HepG2 (cell line): ENCODE measurements around the gene PSMB10. TPM values are rescaled to one million over a fixed set of nuclear protein-coding genes. Genes with fewer than 3 reads are reported as not detected.

ENCODE experiments used
- AGO2 ChIP-seq: fragments of 200-400 bp; formaldehyde crosslinking; optimal IDR thresholded peaks from 2 replicates; pipeline ENCODE3; 2017; ENCODE audit warnings: mild to moderate bottlenecking, low read depth, low read length, moderate library complexity
- HMGXB3 ChIP-seq: sonication (generic); formaldehyde crosslinking; IDR thresholded peaks from 2 replicates; pipeline ENCODE4 v1.4.0; 2020; ENCODE audit warnings: missing genetic modification reagents, borderline replicate concordance
- MAFF ChIP-seq: IDR thresholded peaks from 2 replicates; pipeline ENCODE4 v1.6.1; 2011; ENCODE audit warnings: low read depth, low read length, improper control_type of control experiment
- PHF8 ChIP-seq: sonication (generic); formaldehyde crosslinking; IDR thresholded peaks from 2 replicates; pipeline ENCODE4 v1.5.0; 2020; ENCODE audit warnings: missing genetic modification reagents
- TSC22D2 ChIP-seq: sonication (generic); formaldehyde crosslinking; IDR thresholded peaks from 2 replicates; pipeline ENCODE4 v1.5.1; 2020; ENCODE audit warnings: missing genetic modification reagents, mild to moderate bottlenecking, borderline replicate concordance
- ZBTB7B ChIP-seq: sonication (generic); formaldehyde crosslinking; IDR thresholded peaks from 2 replicates; pipeline ENCODE4 v1.4.0; 2020; ENCODE audit warnings: missing genetic modification reagents
- ZEB1 ChIP-seq: IDR thresholded peaks from 2 replicates; pipeline ENCODE4 v1.6.1; 2012; ENCODE audit warnings: mild to moderate bottlenecking, low read depth, inconsistent platforms; ENCODE audit not compliant: insufficient replicate concordance
- ZFP91 ChIP-seq: sonication (generic); formaldehyde crosslinking; IDR thresholded peaks from 2 replicates; pipeline ENCODE4 v1.9.0; 2022; ENCODE audit warnings: missing genetic modification reagents, mild to moderate bottlenecking, borderline replicate concordance
- ZNF460 ChIP-seq: sonication (generic); formaldehyde crosslinking; IDR thresholded peaks from 2 replicates; pipeline ENCODE4 v1.5.1; 2020; ENCODE audit warnings: missing genetic modification reagents, mild to moderate bottlenecking, borderline replicate concordance
- ZNF615 ChIP-seq: sonication (generic); formaldehyde crosslinking; IDR thresholded peaks from 2 replicates; pipeline ENCODE4 v1.5.0; 2020; ENCODE audit warnings: mild to moderate bottlenecking, missing genetic modification reagents, borderline replicate concordance
- polyA plus RNA-seq, 8 experiments: library from polyadenylated mRNA; depleted of rRNA in 3 of 8; stranded (reverse) in 7 of 8; unstranded in 1 of 8; fragments of >200 nt; fragmentation: Illumina TruSeq in 4 of 8; extraction: Trizol in 4 of 8; gene quantifications; 2 replicates each; pipeline versions ENCODE4 v1.2.1 to v1.2.3, GENCODE V29; 2011 to 2016; ENCODE audit warnings: low read depth in 4 of 8, missing spikeins in 1 of 8, mixed read lengths in 1 of 8; ENCODE audit not compliant: insufficient read depth in 1 of 8
- total RNA-seq, 5 experiments: library from RNA; depleted of rRNA; stranded (reverse); fragments of >200 nt; fragmentation: Illumina TruSeq; extraction: Trizol; gene quantifications; 2 replicates each; pipeline ENCODE4 v1.2.3, GENCODE V29; 2016; ENCODE audit warnings: low read depth in 1 of 5

Gene PSMB10
- total and polyA plus RNA-seq, 2 of the 13 experiments (the other 11 are each of a cell fraction or from before 2014, with no cell fraction given): 12.7 to 65.9 TPM

- peak; percentile 42 for TF ChIP-seq AGO2
- TF ChIP-seq ZFP91: 0 out of 2 replicates have a peak, but pooled peaks have one; percentile 8
- no peak for TF ChIP-seq HMGXB3
- TF ChIP-seq ZEB1: no peak
- no peak for TF ChIP-seq TSC22D2 (CRISPR knock-in tag)
- no peak for TF ChIP-seq PHF8 (CRISPR knock-in tag)
- no peak for TF ChIP-seq ZNF460 (CRISPR knock-in tag)
- TF ChIP-seq ZNF615 (CRISPR knock-in tag): no peak
- no peak for TF ChIP-seq MAFF
- TF ChIP-seq ZBTB7B (CRISPR knock-in tag): no peak
These were observed 10.4 kb upstream of the PSMB10 start (continued) for GRCh38 chr16:67946966-67947558.
